GM12891 (cell line): Measurements from ENCODE around the gene CHCHD4.

ENCODE experiments used
- PAX5 ChIP-seq: IDR thresholded peaks from 2 replicates; pipeline ENCODE4 v1.6.1; 2011; ENCODE audit warnings: low read length, moderate library complexity, mild to moderate bottlenecking; ENCODE audit not compliant: insufficient read depth, severe bottlenecking
- POLR2A ChIP-seq: IDR thresholded peaks from 2 replicates; pipeline ENCODE4 v1.6.1; 2011; ENCODE audit warnings: low read depth, low read length, control low read depth
- POLR2AphosphoS5 ChIP-seq: IDR thresholded peaks from 2 replicates; pipeline ENCODE4 v1.6.1; 2011; ENCODE audit warnings: low read depth, low read length, control low read depth
- TAF1 ChIP-seq: IDR thresholded peaks from 2 replicates; pipeline ENCODE4 v1.6.1; 2011; ENCODE audit warnings: low read depth, low read length, control low read depth

DNA sequence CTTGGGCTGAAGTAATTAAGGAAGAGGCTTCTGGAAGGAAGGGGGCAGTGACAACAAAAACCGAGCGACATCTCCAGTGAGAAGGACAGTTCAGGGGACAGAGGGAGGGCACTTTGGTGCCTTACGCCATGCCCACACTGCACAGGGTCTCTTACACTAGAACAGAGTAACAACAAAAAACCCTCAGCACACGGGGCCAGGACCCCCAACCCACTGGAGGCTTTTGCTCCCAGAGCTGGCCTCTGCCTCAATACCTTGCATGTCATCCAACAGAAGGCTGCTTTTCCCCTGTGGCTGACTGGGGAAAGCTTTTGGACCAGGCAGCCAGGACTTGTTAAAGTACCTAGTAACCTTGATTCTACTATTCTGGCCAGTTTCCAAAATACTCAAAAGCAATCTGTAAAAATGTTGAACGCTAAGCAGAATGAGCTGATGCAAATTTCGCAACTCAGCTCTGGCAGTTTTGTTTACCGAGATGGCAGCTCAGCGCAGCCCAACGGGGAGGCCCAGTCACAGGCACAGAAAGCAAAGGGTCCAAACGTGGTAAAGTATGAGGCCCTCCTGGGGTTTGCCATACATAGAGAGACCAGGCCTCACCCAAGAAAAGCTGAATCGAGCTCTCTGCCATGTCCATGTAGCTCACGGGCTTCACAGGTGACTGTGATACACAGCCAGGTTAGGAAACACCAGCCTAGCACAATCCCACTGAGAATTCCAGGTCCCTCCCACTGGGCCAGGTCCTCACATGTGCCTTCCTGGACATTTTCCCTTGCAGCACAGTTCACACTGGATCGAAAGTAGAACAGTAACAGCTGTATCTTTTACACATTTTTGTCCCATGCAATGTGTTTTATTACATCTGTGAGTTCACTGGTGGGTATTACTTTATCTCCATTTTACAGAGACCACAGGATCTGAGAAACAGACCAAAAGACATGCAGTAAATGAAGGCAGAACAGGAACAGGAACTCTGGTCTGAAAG, 6.0 kb downstream of the CHCHD4 start:
- no peak for TF ChIP-seq PAX5
- no peak for TF ChIP-seq POLR2A
- TF ChIP-seq TAF1 = no peak
- TF ChIP-seq POLR2AphosphoS5 = no peak
